GM12872 (cell line): ENCODE measurements around the gene HEY2.

Experiments used
- TF ChIP-seq, protein P1 (sequence below): IDR thresholded peaks from 3 replicates; pipeline ENCODE4 v1.5.1; 2011; ENCODE audit warnings: low read depth, mild to moderate bottlenecking, low read length, moderate library complexity; ENCODE audit not compliant: insufficient read depth

Gene HEY2

DNA sequence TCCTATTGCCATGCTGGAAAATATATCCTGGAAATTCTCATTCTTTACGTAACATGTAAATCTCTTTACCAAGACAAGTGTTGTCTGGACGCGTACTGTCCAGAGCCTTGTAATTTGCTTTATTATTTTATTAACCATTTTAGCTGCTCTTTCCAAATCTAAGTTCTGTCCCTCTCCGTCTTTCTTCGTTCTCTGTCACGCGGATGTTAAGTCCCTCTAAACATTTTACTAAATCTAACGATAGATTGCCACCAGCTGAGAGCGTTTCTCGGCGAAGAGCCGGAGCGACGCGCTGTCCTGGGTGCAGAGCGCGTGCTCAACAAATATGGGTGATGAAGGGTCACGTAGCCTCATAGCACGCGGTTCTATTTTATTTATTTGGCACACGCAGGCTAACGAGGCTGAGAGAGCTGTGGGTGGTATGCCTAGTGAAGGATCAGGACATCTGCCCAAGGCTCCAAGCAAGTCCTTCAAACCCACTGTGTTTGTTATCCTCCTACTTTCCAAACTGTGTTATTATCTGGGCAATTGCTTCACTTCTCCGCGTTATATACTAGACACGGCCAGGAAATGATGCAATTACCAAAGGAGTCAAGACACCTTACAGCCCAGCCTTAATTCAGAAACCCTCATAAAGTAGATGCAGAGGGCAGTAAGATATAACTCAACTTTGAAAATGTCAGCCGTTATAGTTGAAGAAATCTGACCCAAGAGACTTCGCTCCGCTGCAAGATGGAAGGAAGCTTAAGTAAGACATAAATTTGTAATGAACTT is 31.3 kb downstream of the HEY2 start:
- TF ChIP-seq, protein P1, sequence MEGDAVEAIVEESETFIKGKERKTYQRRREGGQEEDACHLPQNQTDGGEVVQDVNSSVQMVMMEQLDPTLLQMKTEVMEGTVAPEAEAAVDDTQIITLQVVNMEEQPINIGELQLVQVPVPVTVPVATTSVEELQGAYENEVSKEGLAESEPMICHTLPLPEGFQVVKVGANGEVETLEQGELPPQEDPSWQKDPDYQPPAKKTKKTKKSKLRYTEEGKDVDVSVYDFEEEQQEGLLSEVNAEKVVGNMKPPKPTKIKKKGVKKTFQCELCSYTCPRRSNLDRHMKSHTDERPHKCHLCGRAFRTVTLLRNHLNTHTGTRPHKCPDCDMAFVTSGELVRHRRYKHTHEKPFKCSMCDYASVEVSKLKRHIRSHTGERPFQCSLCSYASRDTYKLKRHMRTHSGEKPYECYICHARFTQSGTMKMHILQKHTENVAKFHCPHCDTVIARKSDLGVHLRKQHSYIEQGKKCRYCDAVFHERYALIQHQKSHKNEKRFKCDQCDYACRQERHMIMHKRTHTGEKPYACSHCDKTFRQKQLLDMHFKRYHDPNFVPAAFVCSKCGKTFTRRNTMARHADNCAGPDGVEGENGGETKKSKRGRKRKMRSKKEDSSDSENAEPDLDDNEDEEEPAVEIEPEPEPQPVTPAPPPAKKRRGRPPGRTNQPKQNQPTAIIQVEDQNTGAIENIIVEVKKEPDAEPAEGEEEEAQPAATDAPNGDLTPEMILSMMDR: no peak

DNA sequence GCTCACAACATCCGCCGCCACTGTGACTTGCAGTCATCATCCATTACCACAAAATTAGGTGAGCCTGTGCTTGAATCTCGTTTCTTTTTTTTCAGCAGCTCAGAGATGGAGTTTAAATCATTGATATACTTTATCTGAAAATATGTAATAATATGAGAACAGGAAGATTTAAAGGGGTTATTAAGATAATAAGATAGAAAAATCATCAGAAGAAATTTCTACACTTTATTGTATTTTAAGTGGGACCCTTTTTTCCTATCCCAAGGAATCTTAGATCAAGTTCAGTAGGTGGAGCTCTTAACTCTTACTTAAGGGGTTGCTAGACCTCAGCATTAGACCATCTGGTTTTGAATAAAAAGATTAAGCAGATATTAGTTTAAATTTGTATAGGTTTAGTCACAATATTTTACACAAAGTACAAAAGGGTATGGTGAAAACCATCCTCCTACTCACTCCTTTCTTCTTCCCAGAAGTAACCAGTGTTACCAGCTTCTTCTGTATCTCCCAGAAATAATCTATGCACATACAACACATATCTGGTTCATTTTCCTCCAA is 32.0 kb downstream of the HEY2 start:
- TF ChIP-seq, protein P1: 0 out of 3 replicates have a peak, but pooled peaks have one; percentile 10

DNA sequence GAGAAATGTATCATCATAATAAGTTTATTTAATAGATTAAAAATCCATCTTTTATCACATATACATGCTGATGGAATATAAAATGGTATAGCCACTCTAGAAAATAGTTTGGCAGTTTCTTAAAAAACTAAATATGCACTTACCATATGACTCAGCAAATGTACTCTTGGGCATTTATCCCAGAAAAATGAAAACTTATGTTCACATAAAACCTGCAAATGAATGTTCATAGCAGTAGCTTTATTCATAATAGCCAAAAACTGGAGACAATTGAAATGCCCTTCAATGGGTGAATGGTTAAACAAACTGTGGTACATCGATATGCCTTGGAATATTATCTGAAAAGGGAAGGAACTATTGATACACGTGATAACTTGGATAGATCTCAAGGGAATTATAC is 34.9 kb downstream of the HEY2 start:
- TF ChIP-seq, protein P1: no peak

DNA sequence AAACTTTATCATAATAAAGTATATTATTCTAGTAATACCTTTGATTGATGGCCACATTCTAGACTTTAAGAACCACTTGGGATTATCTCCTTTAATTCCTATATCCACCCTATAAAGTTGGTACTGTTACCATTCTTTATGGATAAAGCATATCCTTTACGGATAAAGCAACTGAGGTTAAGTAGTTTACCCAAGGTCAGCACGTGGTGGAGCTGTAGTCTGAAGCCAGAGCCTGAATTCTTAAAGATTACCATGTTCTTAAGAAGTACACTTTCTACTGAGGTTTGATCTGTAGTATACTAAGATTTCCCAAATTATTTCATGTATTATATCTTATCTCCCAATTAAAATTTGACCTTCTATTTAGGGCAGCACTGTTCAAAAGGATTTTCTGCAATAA is 38.4 kb downstream of the HEY2 start:
- TF ChIP-seq, protein P1: 0 out of 3 replicates have a peak, but pooled peaks have one; percentile 4

DNA sequence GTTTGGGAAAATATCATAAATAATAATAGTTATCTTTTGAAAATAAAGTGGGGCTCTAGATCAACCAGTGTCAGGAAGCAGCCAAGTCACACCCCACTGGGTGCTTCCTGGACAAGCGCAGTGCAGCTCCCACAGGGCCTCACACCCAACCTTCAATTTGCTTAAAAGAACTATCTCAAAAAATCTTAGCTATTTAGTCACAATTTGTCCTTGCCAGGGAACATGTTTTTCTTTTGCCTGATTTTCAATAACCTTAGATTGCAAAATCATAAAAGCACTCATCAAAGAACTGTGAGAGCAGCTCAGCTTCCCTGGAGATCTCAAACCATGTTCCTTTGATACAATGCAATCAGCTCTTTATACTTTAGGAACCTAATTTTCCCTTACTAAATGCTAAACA is 39.7 kb downstream of the HEY2 start:
- TF ChIP-seq, protein P1: no peak

DNA sequence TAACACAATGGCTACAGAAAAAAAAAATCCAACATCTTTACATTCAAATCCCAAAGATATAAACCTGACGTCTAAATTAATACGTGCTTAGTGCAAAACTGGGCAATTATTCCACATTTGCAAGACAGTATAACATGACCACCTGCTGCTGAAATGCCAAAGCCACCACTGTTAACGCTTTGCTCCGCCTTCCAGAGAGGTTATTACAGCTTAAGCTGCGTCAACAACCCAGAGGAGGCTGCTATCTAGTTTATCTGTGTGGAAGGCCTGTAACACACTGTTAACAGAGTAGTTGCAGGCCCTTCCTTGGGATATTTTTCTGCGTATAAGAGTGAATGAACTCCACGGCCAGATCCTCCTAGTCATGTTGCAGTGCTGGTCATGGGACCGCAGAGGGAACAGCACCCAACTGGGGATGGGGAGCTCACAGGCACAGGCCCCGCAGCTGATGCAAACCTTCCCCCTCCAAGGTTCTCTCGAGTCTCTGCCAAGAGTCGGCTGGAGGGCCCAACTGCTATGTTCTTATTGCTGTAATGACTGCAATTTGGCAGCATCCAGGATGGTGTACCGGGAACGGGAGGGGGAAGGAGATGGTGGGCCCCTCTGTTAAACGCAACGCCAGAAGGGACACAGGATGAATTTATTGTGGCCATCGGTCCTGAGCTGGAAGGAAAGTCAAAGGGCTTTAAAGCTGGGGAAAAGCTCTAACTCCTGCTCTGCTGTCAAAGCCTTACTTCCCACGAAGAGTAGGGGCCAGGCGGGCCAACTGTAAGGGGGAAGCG is 40.3 kb downstream of the HEY2 start:
- TF ChIP-seq, protein P1: no peak
